Stimulated activated CD4-positive, alpha-beta T cell treated with anti-CD3 and anti-CD28 coated beads, TNF-alpha, amount 100 ng/mL, for 4 hours (primary cell): Measurements from ENCODE around the gene NUB1.
"Not testable (repeated sequence)": the region's sequence is repeated elsewhere in the genome, so short reads cannot be mapped to it uniquely, and the experiment has no call there.

Experiments used
- DNase-seq, 3 experiments: peaks; one replicate each; pipeline ENCODE4 v3.0.0-alpha.2; 2020; ENCODE audit warnings: low read depth in 3 of 3

The NUB1 gene, protein sequence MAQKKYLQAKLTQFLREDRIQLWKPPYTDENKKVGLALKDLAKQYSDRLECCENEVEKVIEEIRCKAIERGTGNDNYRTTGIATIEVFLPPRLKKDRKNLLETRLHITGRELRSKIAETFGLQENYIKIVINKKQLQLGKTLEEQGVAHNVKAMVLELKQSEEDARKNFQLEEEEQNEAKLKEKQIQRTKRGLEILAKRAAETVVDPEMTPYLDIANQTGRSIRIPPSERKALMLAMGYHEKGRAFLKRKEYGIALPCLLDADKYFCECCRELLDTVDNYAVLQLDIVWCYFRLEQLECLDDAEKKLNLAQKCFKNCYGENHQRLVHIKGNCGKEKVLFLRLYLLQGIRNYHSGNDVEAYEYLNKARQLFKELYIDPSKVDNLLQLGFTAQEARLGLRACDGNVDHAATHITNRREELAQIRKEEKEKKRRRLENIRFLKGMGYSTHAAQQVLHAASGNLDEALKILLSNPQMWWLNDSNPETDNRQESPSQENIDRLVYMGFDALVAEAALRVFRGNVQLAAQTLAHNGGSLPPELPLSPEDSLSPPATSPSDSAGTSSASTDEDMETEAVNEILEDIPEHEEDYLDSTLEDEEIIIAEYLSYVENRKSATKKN

DNA sequence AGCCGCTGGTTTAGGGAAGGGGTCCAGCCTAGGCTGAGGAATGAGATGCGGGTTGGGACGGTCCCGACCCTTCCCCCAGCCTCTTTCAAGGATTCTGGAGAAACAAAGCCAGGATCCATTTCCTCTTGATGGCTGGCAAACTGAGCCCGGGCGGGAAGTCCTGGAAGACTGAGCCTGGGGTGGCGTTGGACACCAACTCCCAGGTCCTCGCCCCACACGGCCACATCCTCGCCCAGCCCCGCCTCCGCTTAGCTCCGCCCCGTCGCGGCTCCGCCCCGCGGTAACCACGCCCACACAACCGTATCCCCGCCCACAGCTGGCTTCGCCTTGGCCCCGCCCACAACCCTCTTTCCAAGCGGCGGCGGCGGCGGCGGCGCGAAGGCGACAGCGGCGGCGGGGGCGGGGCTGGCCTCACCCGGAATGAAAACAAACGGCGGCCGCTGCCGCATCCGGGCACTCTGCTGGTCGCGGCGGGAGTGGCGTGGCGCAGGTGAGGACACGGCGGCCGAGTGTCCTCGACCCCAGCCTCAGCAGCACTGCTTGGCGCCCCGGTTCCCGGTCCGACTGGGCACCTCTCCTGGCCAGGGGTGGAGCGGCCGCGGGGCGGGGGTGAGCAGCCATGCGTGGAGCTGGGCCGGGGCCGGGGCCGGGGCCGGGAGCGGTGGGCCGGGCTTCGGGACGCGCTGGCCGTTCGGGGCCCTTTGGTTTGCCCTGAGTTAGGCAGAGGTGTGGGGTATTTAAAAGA is at the start of gene NUB1:
TSS of gene NUB1 (plus strand) at position 456 of the 745 bp plus-strand sequence. CDS start 3,538 bp downstream, outside the sequence.
- peak; percentile 84 to 86 (median 86) for DNase-seq

DNA sequence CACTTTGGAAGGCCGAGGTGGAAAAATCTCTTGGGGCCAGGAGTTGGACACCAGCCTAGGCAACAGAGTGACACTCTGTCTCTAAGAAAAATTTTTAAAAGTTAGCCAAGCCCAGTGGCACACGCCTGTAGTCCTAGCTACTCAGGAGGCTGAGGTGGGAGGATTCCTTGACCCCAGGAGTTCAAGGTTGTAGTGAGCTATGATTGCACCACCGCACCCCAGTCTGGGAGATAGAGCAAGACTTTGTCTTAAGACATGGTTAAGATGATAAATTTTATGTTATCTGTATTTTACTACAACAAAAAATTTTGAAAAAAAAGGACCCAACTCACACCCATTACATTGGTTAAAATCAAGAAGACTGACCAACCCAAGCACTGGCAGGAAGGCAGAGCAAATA is 48.8 kb upstream of the NUB1 start:
- no peak for DNase-seq

DNA sequence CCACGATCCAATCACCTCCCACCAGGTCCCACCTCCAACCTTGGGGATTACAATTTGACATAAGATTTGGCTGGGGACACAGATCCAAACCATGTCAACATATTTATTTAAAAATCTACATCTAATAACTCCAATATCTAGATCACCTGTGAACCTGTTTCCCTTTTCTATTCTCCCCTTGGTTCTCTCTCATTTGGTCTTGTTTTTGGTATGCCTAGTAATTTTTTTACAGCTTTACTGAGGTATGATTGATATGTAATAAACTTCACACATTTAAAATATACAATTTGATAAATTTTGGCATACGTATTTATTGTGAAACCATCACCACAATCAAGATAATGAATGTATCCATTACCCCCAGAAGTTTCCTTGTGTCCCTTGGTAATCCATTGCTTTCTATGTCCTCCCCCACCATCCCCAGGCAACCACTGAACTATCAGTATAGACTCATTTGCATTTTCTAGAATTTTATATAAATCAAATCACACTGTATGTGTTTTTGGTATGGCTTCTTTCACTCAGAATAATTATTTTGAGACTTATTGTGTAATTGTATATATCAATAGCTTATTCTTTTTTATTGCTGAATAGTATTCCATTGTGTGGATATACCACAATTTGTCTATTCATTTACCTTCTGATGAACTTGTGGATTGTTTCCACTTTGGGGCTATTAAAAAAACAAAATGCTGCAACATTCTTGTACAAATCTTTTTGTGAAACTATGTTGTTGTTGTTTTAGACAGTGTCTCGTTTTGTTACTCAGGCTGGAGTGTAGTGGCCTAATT is 45.2 kb upstream of the NUB1 start:
- no peak for DNase-seq

DNA sequence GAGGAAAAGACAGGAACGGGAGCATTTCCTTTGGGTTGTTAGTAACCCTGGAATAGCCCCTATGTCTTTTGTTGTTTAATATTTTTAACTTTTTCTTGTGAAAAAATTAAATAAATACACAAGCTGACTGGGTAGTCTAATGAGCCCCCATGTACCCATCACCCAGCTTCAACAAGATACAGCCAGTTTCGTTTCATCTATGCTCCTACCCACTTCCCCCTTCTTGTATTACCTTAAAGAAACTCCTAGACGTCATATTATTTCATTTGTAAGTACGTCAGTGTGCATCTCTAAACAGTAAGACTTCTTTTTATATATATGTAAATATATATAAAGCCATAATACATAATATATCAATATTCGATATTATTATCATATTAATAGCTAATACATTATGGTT is 42.8 kb upstream of the NUB1 start:
- DNase-seq: no peak

DNA sequence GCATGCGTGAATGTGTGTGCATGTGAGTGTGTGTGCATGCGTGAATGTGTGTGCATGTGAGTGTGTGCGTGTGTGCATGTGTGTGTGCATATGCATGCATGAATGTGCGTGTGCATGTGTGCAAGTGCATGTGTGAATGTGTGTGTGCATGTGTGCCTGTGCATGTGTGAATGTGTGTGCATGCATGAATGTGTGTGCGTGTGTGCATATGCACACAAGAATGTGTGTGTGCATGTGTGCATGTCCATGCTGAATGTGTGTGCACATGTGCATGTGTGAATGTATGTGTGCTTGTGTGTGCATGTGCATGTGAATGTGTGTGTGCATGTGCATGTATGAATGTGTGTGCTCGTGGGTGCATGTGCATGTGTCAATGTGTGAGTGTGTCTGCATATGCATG is 42.1 kb upstream of the NUB1 start:
- no peak for DNase-seq

DNA sequence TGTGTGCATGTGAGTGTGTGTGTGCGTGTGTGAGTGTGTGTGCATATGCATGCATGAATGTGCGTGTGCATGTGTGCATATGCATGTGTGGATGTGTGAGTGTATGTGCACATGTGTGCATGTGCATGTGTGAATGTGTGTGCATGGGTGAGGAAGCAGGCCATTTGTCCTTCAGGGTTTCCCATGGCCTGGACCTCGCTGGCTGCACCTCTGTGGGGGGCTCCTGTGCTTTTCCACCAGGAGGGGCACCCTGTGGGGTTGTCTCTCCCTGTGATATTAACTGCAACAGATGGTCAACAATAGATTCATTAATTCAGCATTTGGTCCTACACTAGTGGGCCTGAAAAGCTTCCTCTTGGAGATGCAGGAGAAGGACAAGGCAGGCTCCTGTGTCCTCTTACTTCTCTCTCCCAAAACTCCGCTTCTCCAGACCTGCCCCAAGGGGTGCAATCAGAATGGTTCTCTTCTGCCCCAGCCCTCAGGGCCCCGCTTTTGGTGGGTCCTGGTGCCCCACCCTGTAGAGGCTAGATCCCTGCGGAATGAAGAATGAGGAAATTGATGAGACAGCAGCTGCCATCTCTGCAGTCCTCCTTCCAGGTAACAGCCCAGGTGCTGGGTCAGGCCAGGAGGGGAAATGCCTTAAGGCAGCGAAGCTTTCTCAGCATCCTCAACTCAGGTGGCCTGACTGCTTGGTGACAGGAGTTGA is 41.5 kb upstream of the NUB1 start:
- DNase-seq: no peak

DNA sequence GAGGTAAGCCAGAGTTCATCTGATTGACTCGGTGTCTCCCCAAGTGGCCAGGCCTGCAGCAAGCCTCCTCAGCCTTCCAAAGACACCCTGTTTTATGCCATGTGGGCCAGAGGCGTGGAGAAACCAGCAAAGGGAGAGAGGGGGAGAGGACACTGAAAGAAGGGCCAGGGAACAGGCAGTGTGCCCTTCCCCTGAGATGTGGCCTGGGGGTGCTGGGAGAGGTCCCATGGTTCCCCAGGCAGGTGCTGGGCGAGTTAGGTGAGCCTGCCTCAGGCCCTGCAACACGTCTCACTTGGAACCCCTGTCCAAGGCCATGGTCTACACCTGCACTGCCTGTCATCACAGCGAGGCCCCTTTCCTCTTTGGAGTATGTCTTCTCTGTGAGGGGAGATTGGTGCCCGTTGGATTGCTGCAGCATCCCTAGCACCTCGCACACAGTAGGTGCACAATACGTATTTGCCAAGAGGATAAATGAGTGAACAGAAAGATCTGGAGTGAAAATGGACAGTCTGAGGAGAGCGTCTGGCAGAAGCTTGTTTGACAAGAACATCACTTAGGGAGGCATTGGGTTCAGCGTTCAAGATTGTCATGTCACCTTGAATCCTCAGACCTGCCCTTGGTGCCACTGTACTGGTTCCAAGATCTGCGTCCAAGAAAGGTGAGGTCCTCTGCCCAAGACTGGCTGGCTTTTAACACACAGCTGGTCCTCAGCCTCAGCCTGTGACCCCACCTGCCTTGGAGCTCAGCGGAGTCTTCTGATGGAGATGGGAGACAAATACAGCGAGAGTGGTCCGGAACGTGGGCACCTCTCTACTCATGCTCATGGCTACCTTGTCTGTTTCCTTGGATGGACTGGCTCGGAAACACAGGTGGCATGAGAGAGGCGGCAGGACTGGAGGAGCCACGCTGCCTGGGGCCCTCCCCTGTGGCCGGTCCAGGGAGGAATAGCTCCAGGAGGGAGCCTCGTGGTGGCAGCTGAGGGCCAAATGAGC is 39.8 kb upstream of the NUB1 start:
- no peak for DNase-seq

DNA sequence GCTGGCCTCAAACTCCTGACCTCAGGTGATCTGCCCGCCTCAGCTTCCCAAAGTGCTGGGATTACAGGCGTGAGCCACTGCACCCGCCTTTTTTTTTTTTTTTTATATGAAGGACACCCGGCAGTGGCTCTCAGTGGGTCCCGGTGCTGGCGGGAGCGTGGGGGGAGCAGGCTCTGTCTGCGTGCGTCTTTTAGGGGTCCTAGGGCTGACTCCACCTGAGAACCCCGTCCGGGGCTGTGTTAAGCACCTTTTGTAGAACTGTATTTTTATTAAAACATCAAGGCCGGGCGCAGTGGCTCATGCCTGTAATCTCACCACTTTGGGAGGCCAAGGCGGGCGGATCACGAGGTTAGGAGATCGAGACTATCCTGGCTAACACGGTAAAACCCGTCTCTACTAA is 37.4 kb upstream of the NUB1 start:
- not testable (repeated sequence) for DNase-seq

DNA sequence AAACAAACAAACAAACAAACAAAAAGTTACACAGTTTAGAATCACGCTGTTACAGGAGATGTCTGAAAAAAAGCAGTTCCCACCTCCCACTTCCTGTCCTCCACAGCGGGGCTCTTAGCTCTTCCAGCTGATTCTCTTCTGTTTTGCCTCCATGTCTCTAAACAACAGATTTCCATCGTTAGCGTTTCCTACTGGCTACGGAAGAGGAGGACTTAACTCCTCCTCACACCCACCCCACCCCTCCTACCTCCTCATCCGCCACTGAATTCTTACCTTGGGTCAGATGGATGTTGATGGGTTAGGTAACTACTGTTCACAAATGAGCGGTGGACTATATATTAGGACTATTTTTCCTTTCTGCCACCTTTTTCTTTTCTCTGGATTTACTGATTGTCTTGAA is 36.8 kb upstream of the NUB1 start:
- no peak for DNase-seq

DNA sequence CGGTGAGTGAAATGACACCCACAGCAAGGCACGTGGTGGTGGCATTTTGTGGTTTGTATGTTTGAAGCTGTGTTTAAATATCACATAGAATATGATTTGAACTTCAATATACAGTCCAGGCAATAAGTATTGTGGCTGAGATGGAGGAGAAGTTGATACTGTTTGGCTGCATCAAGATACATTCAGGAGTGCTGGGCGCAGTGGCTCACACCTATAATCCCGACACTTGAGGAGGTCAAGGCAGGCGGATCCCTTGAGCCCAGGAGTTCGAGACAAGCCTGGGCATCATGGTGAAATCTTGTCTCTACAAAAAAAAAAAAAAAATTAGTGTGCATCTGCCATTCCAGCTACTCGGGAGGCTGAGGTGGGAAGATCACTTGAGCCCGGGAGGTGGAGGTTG is 35.2 kb upstream of the NUB1 start:
- no peak for DNase-seq

DNA sequence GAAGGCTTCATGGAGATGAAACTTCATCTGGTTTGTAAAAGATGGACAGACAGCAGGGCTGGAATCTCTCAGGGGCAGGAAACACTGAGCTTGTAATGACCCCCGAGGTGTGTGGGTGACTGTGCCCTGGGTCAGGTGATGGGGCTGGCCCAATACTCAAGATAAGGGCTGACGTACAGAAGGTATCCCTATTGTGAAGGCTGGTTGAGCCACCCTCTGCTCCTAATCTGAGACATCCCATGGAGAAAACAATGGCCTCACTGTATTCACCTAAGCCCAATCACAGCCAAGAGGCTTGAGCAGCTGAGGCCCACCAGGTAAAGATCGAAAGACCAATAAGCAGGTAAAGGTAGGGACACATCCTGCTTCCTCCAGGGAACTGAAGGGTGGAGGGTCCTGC is 34.8 kb upstream of the NUB1 start:
- DNase-seq: no peak

DNA sequence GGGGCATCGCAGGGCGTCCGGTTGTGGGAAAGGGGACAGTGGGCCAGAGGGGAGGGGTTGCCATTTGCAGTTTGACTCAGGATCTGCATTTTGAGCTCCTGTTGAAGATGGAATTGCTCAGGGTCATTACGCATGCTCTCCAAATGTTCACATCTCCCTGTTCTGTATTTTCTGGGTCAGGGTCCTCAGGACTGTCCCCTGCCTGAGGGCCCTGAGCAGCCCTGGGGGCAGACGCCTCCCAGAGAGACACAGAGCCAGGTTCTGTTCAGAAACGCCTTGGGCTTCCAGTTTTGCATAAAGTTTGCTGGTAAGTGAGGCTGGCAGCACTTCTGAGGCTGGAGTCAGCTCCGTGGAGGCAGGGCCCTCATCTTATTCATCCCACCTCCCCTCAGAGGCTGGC is 34.1 kb upstream of the NUB1 start:
- DNase-seq: no peak

DNA sequence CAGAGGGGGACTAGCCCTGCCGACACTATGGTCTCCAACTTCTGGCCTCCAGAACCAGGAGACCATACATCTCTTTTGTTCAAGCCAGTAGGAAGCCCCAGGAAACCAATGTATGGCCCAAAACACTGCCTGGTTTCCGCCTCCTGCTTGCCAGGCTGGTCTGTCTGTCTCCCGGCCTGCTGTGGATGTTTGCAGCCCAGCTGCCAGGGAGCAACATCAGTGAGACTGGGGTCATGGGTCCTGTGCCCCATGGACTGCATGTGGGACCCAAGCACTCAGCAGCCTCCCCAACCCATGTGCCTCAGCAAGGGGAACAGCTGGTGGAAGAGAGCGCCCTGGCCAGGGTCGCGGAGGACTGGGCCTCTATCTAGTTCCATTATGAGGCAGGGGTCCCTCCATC is 33.4 kb upstream of the NUB1 start:
- no peak for DNase-seq

DNA sequence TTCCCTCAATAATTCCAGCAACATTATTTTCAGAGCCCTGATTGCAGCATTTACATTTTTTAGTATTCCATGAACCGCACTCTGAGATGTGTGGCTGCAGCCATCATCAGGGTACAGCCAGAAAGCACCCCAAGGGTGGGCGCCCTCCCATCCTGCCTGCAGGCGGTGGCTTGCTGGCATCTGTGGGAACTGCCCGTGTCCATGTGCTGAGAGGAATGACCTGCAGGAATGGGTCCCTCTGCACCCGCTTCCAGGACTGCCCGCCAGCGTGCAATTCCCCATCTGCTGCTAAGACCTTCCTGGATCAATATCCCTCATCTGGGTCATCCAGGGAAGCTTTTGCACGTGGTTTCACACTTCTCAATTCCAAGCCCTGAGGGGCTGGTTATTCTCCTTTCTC is 32.8 kb upstream of the NUB1 start:
- DNase-seq: no peak

DNA sequence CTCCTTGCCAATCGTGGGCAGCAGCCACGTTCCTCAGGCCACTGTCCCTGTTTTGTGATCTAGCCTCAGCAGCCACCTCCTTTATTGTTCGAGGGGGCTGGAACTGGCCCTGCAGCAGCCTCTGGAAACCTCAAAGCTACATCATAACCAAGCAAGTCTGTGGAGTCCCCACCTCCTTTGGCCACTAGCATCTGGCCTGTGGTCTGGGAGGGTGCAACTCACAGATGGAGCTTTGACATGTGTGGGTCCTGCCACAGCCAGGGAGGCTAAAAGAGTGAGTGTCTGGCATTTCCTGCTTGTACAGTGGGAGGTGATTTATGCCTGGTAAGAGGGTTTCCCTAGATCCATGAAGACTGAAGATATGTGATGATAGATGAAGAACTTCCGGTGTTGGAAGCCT is 32.3 kb upstream of the NUB1 start:
- no peak for DNase-seq

DNA sequence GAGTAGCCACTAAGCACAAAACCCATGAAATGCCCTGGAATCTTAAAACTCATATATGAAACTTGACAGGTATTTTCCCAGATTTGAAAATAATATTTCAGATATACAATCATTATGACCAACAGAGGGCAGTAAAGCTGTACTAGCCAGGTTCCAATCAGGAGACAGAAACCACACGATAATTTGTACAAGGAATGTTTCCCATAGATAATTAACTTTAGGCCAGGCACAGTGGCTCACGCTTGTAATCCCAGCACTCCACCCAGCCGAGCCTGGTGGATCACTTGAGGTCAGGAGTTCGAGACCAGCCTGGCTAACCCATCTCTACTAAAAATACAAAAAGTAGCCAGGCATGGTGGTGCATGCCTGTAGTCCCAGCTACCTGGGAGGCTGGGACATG is 31.0 kb upstream of the NUB1 start:
- no peak for DNase-seq

DNA sequence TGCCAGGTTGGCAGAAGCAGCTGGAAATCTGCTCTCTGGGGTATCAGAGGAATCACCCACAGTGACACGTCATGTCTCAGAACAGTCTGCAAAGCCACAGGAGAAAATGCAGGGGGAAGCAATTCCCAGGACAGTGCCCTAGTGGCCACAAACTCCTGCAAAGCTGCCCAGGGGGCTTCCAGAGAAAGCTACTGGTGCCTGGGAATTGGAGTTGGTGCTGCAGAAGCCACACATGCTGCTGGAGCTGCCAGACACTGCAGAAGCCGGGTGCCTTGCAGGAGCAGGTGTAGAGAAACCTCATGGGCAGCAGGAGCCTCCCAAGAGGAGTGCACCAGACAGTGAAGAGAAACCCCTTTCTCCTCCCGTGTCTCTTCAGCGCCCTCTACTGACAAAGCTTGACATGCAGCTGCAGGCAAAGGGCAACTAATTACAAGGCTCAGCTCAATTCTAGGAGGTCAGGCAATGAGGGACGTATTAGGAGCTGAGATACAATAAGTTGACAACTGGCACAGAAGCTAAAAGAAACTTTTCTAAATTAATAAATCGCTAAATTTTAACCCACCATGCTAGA is 30.2 kb upstream of the NUB1 start:
- DNase-seq: no peak

DNA sequence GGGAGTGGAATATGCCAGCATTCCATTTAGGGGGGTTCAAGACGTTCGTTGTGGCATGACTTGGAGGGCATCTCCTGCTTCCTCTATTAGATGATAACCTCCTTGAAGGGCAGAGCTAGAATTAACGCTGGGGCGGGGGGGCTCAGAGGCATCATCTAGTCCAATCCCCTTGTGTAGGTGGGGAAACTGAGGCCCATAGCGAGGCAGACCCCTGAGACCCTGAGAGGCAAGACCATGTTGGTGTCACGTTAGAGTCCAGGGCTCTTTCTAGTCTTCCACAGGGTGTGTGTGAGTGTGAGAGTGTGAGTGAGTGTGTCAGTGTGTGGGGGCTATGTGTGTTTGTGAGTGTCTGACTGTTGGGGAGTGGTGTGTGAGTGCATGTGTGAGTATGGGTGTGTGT is 29.3 kb upstream of the NUB1 start:
- no peak for DNase-seq

DNA sequence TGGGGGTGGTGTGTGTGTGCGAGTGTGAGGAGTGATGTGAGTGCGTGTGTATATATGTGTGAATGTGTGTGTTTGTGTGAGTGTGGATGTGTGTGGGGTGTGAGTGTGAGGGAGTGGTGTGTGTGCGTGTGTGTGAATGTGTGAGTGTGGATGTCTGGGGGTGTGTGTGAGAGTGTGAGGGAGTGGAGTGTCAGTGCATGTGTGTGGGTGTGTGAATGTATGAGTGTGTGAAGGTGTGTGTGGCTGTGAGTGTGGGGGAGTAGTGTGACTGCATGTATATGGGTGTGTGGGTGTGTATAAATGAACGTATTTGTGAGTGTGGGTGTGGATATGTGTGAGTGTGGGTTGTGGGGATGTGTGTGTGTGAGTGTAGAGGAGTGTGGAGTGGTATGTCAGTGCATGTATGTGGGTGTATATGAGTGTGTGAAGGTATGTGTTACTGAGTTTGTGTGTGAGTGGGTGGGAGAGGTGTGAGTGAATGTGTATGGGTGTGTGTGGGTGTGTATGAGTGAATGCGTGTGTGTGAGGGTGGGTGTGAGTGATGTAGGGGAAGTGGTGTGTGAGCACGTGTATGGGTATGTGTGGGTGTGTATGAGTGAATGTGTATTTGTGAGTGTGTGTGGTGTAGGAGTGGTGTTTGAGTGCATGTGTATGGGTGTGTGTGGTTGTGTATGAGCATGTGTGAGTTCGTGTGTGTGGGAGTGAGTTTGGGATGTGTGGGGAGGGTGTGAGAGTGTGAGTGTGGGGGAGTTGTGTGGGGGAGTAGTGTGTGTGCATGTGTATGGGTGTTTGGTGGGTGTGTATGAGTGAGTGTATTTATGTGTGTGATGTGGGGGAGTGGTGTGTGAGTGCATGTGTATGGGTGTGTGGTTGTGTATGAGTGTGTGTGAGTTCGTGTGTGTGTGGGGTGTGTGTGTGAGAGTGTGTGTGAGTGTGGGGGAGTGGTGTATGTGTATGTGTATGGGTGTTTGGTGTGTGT is 28.5 kb upstream of the NUB1 start:
- no peak for DNase-seq
